PFSK-1 (cell line): Measurements from ENCODE around the gene REEP5.

Experiments
- FOXP2 ChIP-seq: optimal IDR thresholded peaks from 2 replicates; pipeline ENCODE3; 2011; ENCODE audit warnings: borderline replicate concordance, control low read depth, inconsistent platforms; ENCODE audit not compliant: insufficient read depth; ENCODE audit errors: extremely low read length, extremely low read depth
- POLR2AphosphoS5 ChIP-seq: IDR thresholded peaks from 2 replicates; pipeline ENCODE4 v1.6.1; 2012; ENCODE audit warnings: low read depth, mild to moderate bottlenecking, control low read depth, low read length, moderate library complexity
- REST ChIP-seq, 2 experiments: IDR thresholded peaks; 2 replicates each; pipeline versions ENCODE4 v1.6.1 to v1.8.0; 2011 to 2012; ENCODE audit warnings: low read depth in 2 of 2, low read length in 2 of 2, control low read depth in 1 of 2, inconsistent platforms in 1 of 2, mild to moderate bottlenecking in 1 of 2, moderate library complexity in 1 of 2; ENCODE audit not compliant: insufficient read depth in 1 of 2
- SIN3A ChIP-seq: IDR thresholded peaks from 2 replicates; pipeline ENCODE4 v1.6.1; 2012; ENCODE audit warnings: mild to moderate bottlenecking, low read length, moderate library complexity, borderline replicate concordance; ENCODE audit not compliant: insufficient read depth
- TAF1 ChIP-seq: IDR thresholded peaks from 2 replicates; pipeline ENCODE4 v1.6.1; 2012; ENCODE audit warnings: low read length, control low read depth, borderline replicate concordance; ENCODE audit not compliant: insufficient read depth

Gene REEP5

DNA sequence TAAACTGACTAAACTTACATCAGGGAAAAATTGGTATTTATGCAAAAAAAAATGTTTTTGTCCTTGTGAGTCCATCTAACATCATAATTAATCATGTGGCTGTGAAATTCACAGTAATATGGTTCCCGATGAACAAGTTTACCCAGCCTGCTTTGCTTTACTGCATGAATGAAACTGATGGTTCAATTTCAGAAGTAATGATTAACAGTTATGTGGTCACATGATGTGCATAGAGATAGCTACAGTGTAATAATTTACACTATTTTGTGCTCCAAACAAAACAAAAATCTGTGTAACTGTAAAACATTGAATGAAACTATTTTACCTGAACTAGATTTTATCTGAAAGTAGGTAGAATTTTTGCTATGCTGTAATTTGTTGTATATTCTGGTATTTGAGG, 77.5 kb downstream of the REEP5 start:
- TF ChIP-seq REST (IDR thresholded peaks at IDR 0.05; ENCODE audit: insufficient read depth in 1 of 2, low read depth in 2 of 2, low read length in 2 of 2), result no peak

GRCh38 chr5:112833971-112834370, 88.1 kb downstream of the REEP5 start:
- TF ChIP-seq SIN3A (no peak), POLR2AphosphoS5 (no peak), REST (IDR thresholded peaks at IDR 0.05; ENCODE audit: insufficient read depth in 1 of 2, low read depth in 2 of 2, low read length in 2 of 2) (no peak), TAF1 (no peak), FOXP2 (no peak)

DNA sequence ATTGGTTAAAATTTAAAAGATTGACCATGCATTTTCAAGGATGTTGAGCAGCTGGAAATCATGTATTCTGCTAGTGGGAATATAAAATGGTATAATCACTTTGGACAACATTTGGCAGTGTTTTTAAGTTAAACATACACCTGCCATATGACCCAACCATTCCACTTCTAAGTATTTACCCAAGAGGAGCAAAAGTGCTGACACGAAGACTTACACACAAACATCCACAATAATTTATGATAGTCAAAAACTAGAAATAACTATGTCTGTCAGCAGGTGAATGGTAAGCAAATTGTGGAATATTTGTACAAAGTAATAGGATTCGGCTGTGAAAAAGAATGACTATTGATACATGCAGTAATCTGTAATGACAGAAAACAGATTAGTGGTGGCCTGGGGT, 91.6 kb downstream of the REEP5 start:
- no peak for TF ChIP-seq POLR2AphosphoS5
- no peak for TF ChIP-seq REST (IDR thresholded peaks at IDR 0.05; ENCODE audit: insufficient read depth in 1 of 2, low read depth in 2 of 2, low read length in 2 of 2)
- TF ChIP-seq FOXP2, result no peak
- TF ChIP-seq SIN3A, result no peak
- no peak for TF ChIP-seq TAF1
